ENCODE results near the gene DDX17.

Gene DDX17

GRCh38 chr22:38482662-38483308 is 23.3 kb downstream of the DDX17 start:
- TF ChIP-seq ESRRG (CRISPR knock-in tag; IDR thresholded peaks at IDR 0.05) (no peak), BACH2 (CRISPR knock-in tag; IDR thresholded peaks at IDR 0.05; ENCODE audit: borderline replicate concordance) (no peak), ZC3H10 (CRISPR knock-in tag; IDR thresholded peaks at IDR 0.05) (no peak), TCF4 (CRISPR knock-in tag; IDR thresholded peaks at IDR 0.05; ENCODE audit: borderline replicate concordance) (no peak), TOX (CRISPR knock-in tag; IDR thresholded peaks at IDR 0.05; ENCODE audit: borderline replicate concordance) (no peak), SNAI2 (CRISPR knock-in tag; IDR thresholded peaks at IDR 0.05) (no peak), CSDC2 (CRISPR knock-in tag; IDR thresholded peaks at IDR 0.05) (no peak), ISL1 (CRISPR knock-in tag; IDR thresholded peaks at IDR 0.05) (no peak), OSR1 (CRISPR knock-in tag; IDR thresholded peaks at IDR 0.05) (no peak), PPARA (CRISPR knock-in tag; IDR thresholded peaks at IDR 0.05; ENCODE audit: borderline replicate concordance) (no peak), TSHZ2 (CRISPR knock-in tag; IDR thresholded peaks at IDR 0.05) (no peak), ARNTL (CRISPR knock-in tag; IDR thresholded peaks at IDR 0.05; ENCODE audit: borderline replicate concordance, low read depth) (no peak), ZNF70 (CRISPR knock-in tag; IDR thresholded peaks at IDR 0.05) (no peak), PATZ1 (CRISPR knock-in tag; IDR thresholded peaks at IDR 0.05; ENCODE audit: borderline replicate concordance) (no peak), RARB (CRISPR knock-in tag; IDR thresholded peaks at IDR 0.05) (no peak), ZNF8 (CRISPR knock-in tag; IDR thresholded peaks at IDR 0.05) (no peak)
- no peak for ATAC-seq

GRCh38 chr22:38481871-38482332 is 24.2 kb downstream of the DDX17 start:
- TF ChIP-seq RARB (CRISPR knock-in tag; IDR thresholded peaks at IDR 0.05) (no peak), OSR1 (CRISPR knock-in tag; IDR thresholded peaks at IDR 0.05) (no peak), CSDC2 (CRISPR knock-in tag; IDR thresholded peaks at IDR 0.05) (no peak), ESRRG (CRISPR knock-in tag; IDR thresholded peaks at IDR 0.05) (no peak), PPARA (CRISPR knock-in tag; IDR thresholded peaks at IDR 0.05; ENCODE audit: borderline replicate concordance) (no peak), GLIS3 (CRISPR knock-in tag; IDR thresholded peaks at IDR 0.05) (no peak), ZFP30 (CRISPR knock-in tag; IDR thresholded peaks at IDR 0.05) (no peak), ARNTL (CRISPR knock-in tag; IDR thresholded peaks at IDR 0.05; ENCODE audit: borderline replicate concordance, low read depth) (no peak), POU6F1 (CRISPR knock-in tag; IDR thresholded peaks at IDR 0.05; ENCODE audit: borderline replicate concordance, low read depth) (no peak), CREB5 (CRISPR knock-in tag; IDR thresholded peaks at IDR 0.05; ENCODE audit: low read depth) (no peak), ZNF8 (CRISPR knock-in tag; IDR thresholded peaks at IDR 0.05) (no peak), ISL1 (CRISPR knock-in tag; IDR thresholded peaks at IDR 0.05) (no peak), TCF4 (CRISPR knock-in tag; IDR thresholded peaks at IDR 0.05; ENCODE audit: borderline replicate concordance) (no peak), PATZ1 (CRISPR knock-in tag; IDR thresholded peaks at IDR 0.05; ENCODE audit: borderline replicate concordance) (no peak)
- ATAC-seq: no peak

Data from SK-N-SH treated with all-trans-retinoic acid at 6 μM for 48 hours (cell line).